HepG2 (cell line): ENCODE data around the gene THADA. TPM values are rescaled to one million over a fixed set of nuclear protein-coding genes. Genes with fewer than 3 reads are reported as not detected.

ENCODE experiments used
- ATAC-seq: fragments of 200-7000 bp; cut with Tn5 transposase; 3 replicates; pipeline ENCODE4 v1.9.1; 2020; ENCODE audit warnings: mild to moderate bottlenecking, moderate library complexity
- BruUV-seq: library from RNA; stranded (reverse); fragments of 400-500 nt; replicated peaks from 2 replicates; lab custom pipeline; 2021; lab: Mats Ljungman, UMichigan
- CTCF ChIA-PET: fragments of 300-600 bp; formaldehyde crosslinking; extraction: SDS; loops from one replicate; lab custom pipeline; 2021; ENCODE audit warnings: low total read pairs, inconsistent platforms, low intra/inter-chr PET ratio; lab: Yijun Ruan, JAX
- POLR2A ChIA-PET: fragments of 350-600 bp; sonication (Branson Sonifier 250); formaldehyde crosslinking; loops from one replicate; lab custom pipeline; 2020; ENCODE audit warnings: antibody characterized with exemption, inconsistent platforms; lab: Yijun Ruan, JAX
- DNase-seq: peaks from one replicate; pipeline ENCODE4 v3.0.0-alpha.2; 2015; ENCODE audit warnings: low spot score
- FAIRE-seq: peaks from 3 replicates; lab custom pipeline; 2011; peaks lifted over from hg19 to GRCh38; lab: Jason Lieb, UNC
- H2AFZ ChIP-seq: one replicate; pipeline ENCODE4 v1.6.1; 2011; ENCODE audit warnings: low read length, inconsistent platforms
- H3K27ac ChIP-seq: fragments of 300-600 bp; 3 replicates; pipeline ENCODE4 v1.8.0; 2011; ENCODE audit warnings: mixed run types, mild to moderate bottlenecking, mixed read lengths, low read length, inconsistent platforms; ENCODE audit not compliant: insufficient read depth; ENCODE audit errors: extremely low read length
- H3K27me3 ChIP-seq, 2 experiments: fragments of 200-600 bp in 1 of 2; 2 replicates in 1 of 2; 3 replicates in 1 of 2; pipeline versions ENCODE4 v1.6.0 to v1.8.0; 2011; ENCODE audit warnings: low read length in 2 of 2, mild to moderate bottlenecking in 2 of 2, moderate library complexity in 2 of 2, inconsistent platforms in 1 of 2; ENCODE audit not compliant: insufficient read depth in 2 of 2, control insufficient read depth in 1 of 2
- H3K36me3 ChIP-seq, 2 experiments: fragments of 200-600 bp in 1 of 2; replicated peaks in 1 of 2; 2 replicates in 1 of 2; 3 replicates in 1 of 2; pipeline versions ENCODE4 v1.5.1 to v1.8.0; 2011; ENCODE audit warnings: low read length in 2 of 2, inconsistent platforms in 1 of 2; ENCODE audit not compliant: insufficient read depth in 2 of 2, control insufficient read depth in 1 of 2
- H3K4me1 ChIP-seq: 2 replicates; pipeline ENCODE4 v1.5.1; 2012; ENCODE audit warnings: low read length, inconsistent platforms; ENCODE audit not compliant: insufficient read depth
- H3K4me2 ChIP-seq: 2 replicates; pipeline ENCODE4 v1.6.0; 2011; ENCODE audit warnings: low read depth, low read length, inconsistent platforms
- H3K4me3 ChIP-seq, 3 experiments: fragments of 200-600 bp in 1 of 3; sonication (generic), shearing (Covaris generic) in 1 of 3; replicated peaks in 1 of 3; 2 replicates each; pipeline ENCODE4 v1.5.1; 2011 to 2016; ENCODE audit warnings: low read length in 3 of 3, inconsistent platforms in 2 of 3, low read depth in 2 of 3, mild to moderate bottlenecking in 2 of 3, control low read depth in 1 of 3, mixed read lengths in 1 of 3; ENCODE audit not compliant: insufficient read depth in 1 of 3
- H3K79me2 ChIP-seq: one replicate; pipeline ENCODE4 v1.6.1; 2011; ENCODE audit warnings: low read length, inconsistent platforms; ENCODE audit not compliant: insufficient read depth
- H3K9ac ChIP-seq: 2 replicates; pipeline ENCODE4 v1.6.0; 2011; ENCODE audit warnings: mild to moderate bottlenecking, low read depth, low read length, inconsistent platforms; ENCODE audit not compliant: insufficient read depth
- H3K9me3 ChIP-seq: 2 replicates; pipeline ENCODE4 v1.5.1; 2012; ENCODE audit warnings: mild to moderate bottlenecking, low read length
- H4K20me1 ChIP-seq: 2 replicates; pipeline ENCODE4 v1.6.0; 2011; ENCODE audit warnings: inconsistent platforms, mild to moderate bottlenecking, low read length, moderate library complexity; ENCODE audit not compliant: insufficient read depth
- AHR ChIP-seq: IDR thresholded peaks from 2 replicates; pipeline ENCODE4 v1.6.1; 2018; ENCODE audit warnings: missing genetic modification reagents, missing compliant biosample characterization
- ETV5 ChIP-seq: IDR thresholded peaks from 2 replicates; pipeline ENCODE4 v1.6.1; 2018; ENCODE audit warnings: missing biosample characterization, missing genetic modification reagents, inconsistent platforms, borderline replicate concordance
- PAX8 ChIP-seq: sonication (generic); formaldehyde crosslinking; IDR thresholded peaks from 2 replicates; pipeline ENCODE4 v1.8.0; 2022; ENCODE audit warnings: mild to moderate bottlenecking, missing genetic modification reagents, borderline replicate concordance
- THYN1 ChIP-seq: sonication (generic); formaldehyde crosslinking; IDR thresholded peaks from 2 replicates; pipeline ENCODE4 v1.8.1; 2023; ENCODE audit warnings: low read depth, mild to moderate bottlenecking, moderate library complexity, missing genetic modification reagents, borderline replicate concordance
- ZBTB3 ChIP-seq: sonication (generic); formaldehyde crosslinking; IDR thresholded peaks from 2 replicates; pipeline ENCODE4 v1.4.0; 2020; ENCODE audit warnings: low read depth, mild to moderate bottlenecking, moderate library complexity, missing genetic modification reagents, borderline replicate concordance
- ZFP1 ChIP-seq: IDR thresholded peaks from 2 replicates; pipeline ENCODE4 v1.6.1; 2016
- ZFP62 ChIP-seq: sonication (generic); formaldehyde crosslinking; IDR thresholded peaks from 2 replicates; pipeline ENCODE4 v1.4.0; 2020; ENCODE audit warnings: missing genetic modification reagents
- ZKSCAN1 ChIP-seq: fragments of 150-350 bp; IDR thresholded peaks from 2 replicates; pipeline ENCODE4 v1.6.1; 2014; ENCODE audit warnings: low read length
- ZNF121 ChIP-seq: sonication (generic); formaldehyde crosslinking; IDR thresholded peaks from 2 replicates; pipeline ENCODE4 v1.5.0; 2020; ENCODE audit warnings: mild to moderate bottlenecking, missing genetic modification reagents
- ZNF713 ChIP-seq: sonication (generic); formaldehyde crosslinking; IDR thresholded peaks from 2 replicates; pipeline ENCODE4 v1.4.0; 2020; ENCODE audit warnings: mild to moderate bottlenecking, missing genetic modification reagents
- WGBS: methylation state at CpG from one replicate; pipeline ENCODE4 v1.1.6; 2017; ENCODE audit warnings: low lambda C conversion rate; 5-methylcytosine and 5-hydroxymethylcytosine counted together
- in situ Hi-C: cut with HindIII; loops from 2 replicates; pipeline ENCODE4 v1.10.0; 2017; ENCODE audit warnings: low pct_unique_long_range_greater_than_20kb; ENCODE audit not compliant: extremely low pct_ligation_motif_present
- intact Hi-C: fragments of 100-400 bp; cut with micrococcal nuclease; formaldehyde crosslinking; loops from one replicate; pipeline ENCODE4 v1.10.0; 2022; ENCODE audit not compliant: unreplicated experiment
- polyA plus RNA-seq, 8 experiments: library from polyadenylated mRNA; depleted of rRNA in 3 of 8; stranded (reverse) in 7 of 8; unstranded in 1 of 8; fragments of >200 nt; fragmentation: Illumina TruSeq in 4 of 8; extraction: Trizol in 4 of 8; gene quantifications; 2 replicates each; pipeline versions ENCODE4 v1.2.1 to v1.2.3, GENCODE V29; 2011 to 2016; ENCODE audit warnings: low read depth in 4 of 8, missing spikeins in 1 of 8, mixed read lengths in 1 of 8; ENCODE audit not compliant: insufficient read depth in 1 of 8
- total RNA-seq, 5 experiments: library from RNA; depleted of rRNA; stranded (reverse); fragments of >200 nt; fragmentation: Illumina TruSeq; extraction: Trizol; gene quantifications; 2 replicates each; pipeline ENCODE4 v1.2.3, GENCODE V29; 2016; ENCODE audit warnings: low read depth in 1 of 5
- TF ChIP-seq, protein P1 (sequence below): sonication (generic); formaldehyde crosslinking; IDR thresholded peaks from 2 replicates; pipeline ENCODE4 v1.4.0; 2020; ENCODE audit warnings: mild to moderate bottlenecking, missing genetic modification reagents
- TF ChIP-seq, protein P2 (sequence below): sonication (generic); formaldehyde crosslinking; IDR thresholded peaks from 2 replicates; pipeline ENCODE4 v1.4.0; 2020; ENCODE audit warnings: missing genetic modification reagents, mild to moderate bottlenecking, borderline replicate concordance

Gene THADA
- total and polyA plus RNA-seq, 2 of the 13 experiments (the other 11 are each of a cell fraction or from before 2014, with no cell fraction given), result 12.7 to 21.7 TPM

DNA sequence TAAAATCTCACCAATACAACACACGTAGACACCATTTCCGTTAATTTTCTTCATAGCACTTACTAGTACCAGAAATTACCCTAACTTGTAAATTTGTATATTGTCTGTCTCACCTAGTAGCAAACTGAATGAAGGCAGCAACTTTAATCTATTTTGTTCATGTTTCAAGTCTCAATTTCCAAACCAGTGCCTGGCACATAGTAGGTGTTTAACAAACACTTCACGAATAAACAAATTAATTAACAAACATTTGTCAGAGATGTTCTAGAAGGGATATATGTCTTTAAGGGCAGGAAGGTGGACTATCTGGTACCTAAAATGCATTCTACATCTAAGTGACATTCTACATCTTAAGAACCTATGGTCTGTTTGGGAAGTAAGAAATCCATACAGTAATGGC, 963 bp downstream of the THADA start:
- H3K27ac ChIP-seq, result peak overlapping the region; percentile 93
- FAIRE-seq (no peak), DNase-seq (no peak), ATAC-seq (no peak)
- H3K4me3 ChIP-seq, result peak overlapping the region; percentile 68 to 83 (median 75)
- no peaks in the 10 kb centered on the region for H3K9me3 ChIP-seq
- H3K27me3 ChIP-seq, result no peaks in the 10 kb centered on the region; a peak in 1 of 5 replicates
- no peaks in the 10 kb centered on the region for H4K20me1 ChIP-seq
- intact Hi-C loops (no loop called here), in situ Hi-C loops (no loop called here)
- peak overlapping the region; percentile 91 for H3K9ac ChIP-seq
- BruUV-seq, result no TSS peak
- no peak overlapping the region for H2AFZ ChIP-seq
- ChIA-PET POLR2A (no interaction called here), CTCF (no interaction called here)
- peaks cover 19% of the 10 kb centered on the region for H3K79me2 ChIP-seq
- peak overlapping the region; percentile 86 for H3K4me2 ChIP-seq
- TF ChIP-seq ZNF713 (CRISPR knock-in tag), result 0 out of 2 replicates have a peak, but pooled peaks have one; percentile 42
- TF ChIP-seq ZKSCAN1, result peak; percentile 86
- TF ChIP-seq AHR (CRISPR knock-in tag), result no peak
- peaks cover 36% of the 10 kb centered on the region for H3K4me1 ChIP-seq
- 65% methylated on average over 3 of the region's 3 CpGs for WGBS
- peaks cover 3 to 9% of the 10 kb centered on the region in 2 experiments; a peak in 3 of 5 replicates for H3K36me3 ChIP-seq

DNA sequence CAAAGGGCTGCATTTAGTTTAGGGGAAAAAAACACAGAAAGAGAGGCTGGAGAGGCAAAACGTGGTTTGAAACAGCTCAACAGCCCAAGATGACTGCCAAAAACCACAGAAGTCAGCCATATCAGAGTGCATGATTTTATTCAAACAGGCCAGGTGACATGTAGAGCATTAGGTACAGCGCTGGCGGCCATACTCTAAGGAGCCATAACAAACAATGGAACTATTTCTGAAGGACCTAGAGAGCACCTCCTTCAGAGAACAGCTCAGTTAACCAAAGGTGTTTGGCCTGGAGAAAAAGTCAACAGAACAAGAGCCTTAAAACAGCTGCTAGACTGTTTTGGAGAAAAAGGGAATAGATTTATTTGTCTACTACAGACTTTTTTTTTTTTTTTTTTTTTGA, 2.6 kb downstream of the THADA start:
- in situ Hi-C loops (no loop called here), intact Hi-C loops (no loop called here)
- over 99% methylated on average over 3 of the region's 3 CpGs for WGBS
- Histone ChIP-seq H3K36me3 (peaks cover 8 to 18% of the 10 kb centered on the region in 2 experiments; a peak in 3 of 5 replicates), H3K4me2 (no peak overlapping the region), H3K4me3 (no peak overlapping the region), H4K20me1 (no peaks in the 10 kb centered on the region), H3K27me3 (no peaks in the 10 kb centered on the region; a peak in 1 of 5 replicates), H3K27ac (no peak overlapping the region), H3K9ac (no peak overlapping the region), H3K79me2 (peaks cover 19% of the 10 kb centered on the region), H3K9me3 (no peaks in the 10 kb centered on the region), H3K4me1 (peaks cover 28% of the 10 kb centered on the region), H2AFZ (no peak overlapping the region)
- FAIRE-seq (no peak), DNase-seq (no peak), ATAC-seq (no peak)
- BruUV-seq, result no TSS peak
- CTCF ChIA-PET, result no interaction called here
- POLR2A ChIA-PET, result no interaction called here
- TF ChIP-seq ZNF121, result no peak
- TF ChIP-seq THYN1 (CRISPR knock-in tag), result no peak
- TF ChIP-seq ZBTB3, result no peak
- no peak for TF ChIP-seq ZFP1 (CRISPR knock-in tag)
- TF ChIP-seq ETV5, result no peak
- TF ChIP-seq, protein P1, sequence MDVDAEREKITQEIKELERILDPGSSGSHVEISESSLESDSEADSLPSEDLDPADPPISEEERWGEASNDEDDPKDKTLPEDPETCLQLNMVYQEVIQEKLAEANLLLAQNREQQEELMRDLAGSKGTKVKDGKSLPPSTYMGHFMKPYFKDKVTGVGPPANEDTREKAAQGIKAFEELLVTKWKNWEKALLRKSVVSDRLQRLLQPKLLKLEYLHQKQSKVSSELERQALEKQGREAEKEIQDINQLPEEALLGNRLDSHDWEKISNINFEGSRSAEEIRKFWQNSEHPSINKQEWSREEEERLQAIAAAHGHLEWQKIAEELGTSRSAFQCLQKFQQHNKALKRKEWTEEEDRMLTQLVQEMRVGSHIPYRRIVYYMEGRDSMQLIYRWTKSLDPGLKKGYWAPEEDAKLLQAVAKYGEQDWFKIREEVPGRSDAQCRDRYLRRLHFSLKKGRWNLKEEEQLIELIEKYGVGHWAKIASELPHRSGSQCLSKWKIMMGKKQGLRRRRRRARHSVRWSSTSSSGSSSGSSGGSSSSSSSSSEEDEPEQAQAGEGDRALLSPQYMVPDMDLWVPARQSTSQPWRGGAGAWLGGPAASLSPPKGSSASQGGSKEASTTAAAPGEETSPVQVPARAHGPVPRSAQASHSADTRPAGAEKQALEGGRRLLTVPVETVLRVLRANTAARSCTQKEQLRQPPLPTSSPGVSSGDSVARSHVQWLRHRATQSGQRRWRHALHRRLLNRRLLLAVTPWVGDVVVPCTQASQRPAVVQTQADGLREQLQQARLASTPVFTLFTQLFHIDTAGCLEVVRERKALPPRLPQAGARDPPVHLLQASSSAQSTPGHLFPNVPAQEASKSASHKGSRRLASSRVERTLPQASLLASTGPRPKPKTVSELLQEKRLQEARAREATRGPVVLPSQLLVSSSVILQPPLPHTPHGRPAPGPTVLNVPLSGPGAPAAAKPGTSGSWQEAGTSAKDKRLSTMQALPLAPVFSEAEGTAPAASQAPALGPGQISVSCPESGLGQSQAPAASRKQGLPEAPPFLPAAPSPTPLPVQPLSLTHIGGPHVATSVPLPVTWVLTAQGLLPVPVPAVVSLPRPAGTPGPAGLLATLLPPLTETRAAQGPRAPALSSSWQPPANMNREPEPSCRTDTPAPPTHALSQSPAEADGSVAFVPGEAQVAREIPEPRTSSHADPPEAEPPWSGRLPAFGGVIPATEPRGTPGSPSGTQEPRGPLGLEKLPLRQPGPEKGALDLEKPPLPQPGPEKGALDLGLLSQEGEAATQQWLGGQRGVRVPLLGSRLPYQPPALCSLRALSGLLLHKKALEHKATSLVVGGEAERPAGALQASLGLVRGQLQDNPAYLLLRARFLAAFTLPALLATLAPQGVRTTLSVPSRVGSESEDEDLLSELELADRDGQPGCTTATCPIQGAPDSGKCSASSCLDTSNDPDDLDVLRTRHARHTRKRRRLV (CRISPR knock-in tag), result no peak
- TF ChIP-seq PAX8 (CRISPR knock-in tag), result no peak
- TF ChIP-seq, protein P2, sequence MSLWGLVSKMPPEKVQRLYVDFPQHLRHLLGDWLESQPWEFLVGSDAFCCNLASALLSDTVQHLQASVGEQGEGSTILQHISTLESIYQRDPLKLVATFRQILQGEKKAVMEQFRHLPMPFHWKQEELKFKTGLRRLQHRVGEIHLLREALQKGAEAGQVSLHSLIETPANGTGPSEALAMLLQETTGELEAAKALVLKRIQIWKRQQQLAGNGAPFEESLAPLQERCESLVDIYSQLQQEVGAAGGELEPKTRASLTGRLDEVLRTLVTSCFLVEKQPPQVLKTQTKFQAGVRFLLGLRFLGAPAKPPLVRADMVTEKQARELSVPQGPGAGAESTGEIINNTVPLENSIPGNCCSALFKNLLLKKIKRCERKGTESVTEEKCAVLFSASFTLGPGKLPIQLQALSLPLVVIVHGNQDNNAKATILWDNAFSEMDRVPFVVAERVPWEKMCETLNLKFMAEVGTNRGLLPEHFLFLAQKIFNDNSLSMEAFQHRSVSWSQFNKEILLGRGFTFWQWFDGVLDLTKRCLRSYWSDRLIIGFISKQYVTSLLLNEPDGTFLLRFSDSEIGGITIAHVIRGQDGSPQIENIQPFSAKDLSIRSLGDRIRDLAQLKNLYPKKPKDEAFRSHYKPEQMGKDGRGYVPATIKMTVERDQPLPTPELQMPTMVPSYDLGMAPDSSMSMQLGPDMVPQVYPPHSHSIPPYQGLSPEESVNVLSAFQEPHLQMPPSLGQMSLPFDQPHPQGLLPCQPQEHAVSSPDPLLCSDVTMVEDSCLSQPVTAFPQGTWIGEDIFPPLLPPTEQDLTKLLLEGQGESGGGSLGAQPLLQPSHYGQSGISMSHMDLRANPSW (CRISPR knock-in tag), result no peak
- no peak for TF ChIP-seq ZFP62 (CRISPR knock-in tag)
